Peyer's patch (tissue), 4 donors: ENCODE measurements around the gene KMT2D. TPM values are rescaled to one million over a fixed set of nuclear protein-coding genes. Genes with fewer than 3 reads are reported as not detected.

Source experiments
- DNase-seq, 3 donors: peaks; one replicate each; pipeline ENCODE4 v3.0.0-alpha.2; 2017 to 2019
- H3K27ac ChIP-seq, 4 donors: fragments of 200-600 bp; sonication (generic); one replicate each; pipeline ENCODE4 v1.5.1; 2016 to 2019
- H3K27me3 ChIP-seq, 2 donors: fragments of 200-600 bp; sonication (generic); one replicate each; pipeline ENCODE4 v1.5.1; 2019
- H3K36me3 ChIP-seq, 3 donors: fragments of 200-600 bp; sonication (generic); one replicate each; pipeline ENCODE4 v1.5.1; 2016 to 2019
- H3K4me1 ChIP-seq, 4 donors: fragments of 200-600 bp; sonication (generic); one replicate each; pipeline ENCODE4 v1.5.1; 2016 to 2019
- H3K4me3 ChIP-seq, 4 donors: fragments of 200-600 bp; sonication (generic); 1 replicate in 3 of 4; 2 replicates in 1 of 4; pipeline ENCODE4 v1.5.1; 2016 to 2019; ENCODE audit warnings: mild to moderate bottlenecking in 1 of 4
- H3K9me3 ChIP-seq, 4 donors: fragments of 200-600 bp; sonication (generic); one replicate each; pipeline ENCODE4 v1.5.1; 2016 to 2019; ENCODE audit warnings: mild to moderate bottlenecking in 1 of 4
- POLR2A ChIP-seq, 2 donors: fragments of 450-650 bp; IDR thresholded peaks; one replicate each; pipeline ENCODE4 v1.5.1; 2017; ENCODE audit warnings: antibody characterized with exemption in 2 of 2, mild to moderate bottlenecking in 2 of 2, moderate library complexity in 2 of 2
- total RNA-seq, 4 donors: library from RNA; depleted of rRNA; stranded (reverse); fragments of >200 nt; gene quantifications; one replicate each; pipeline ENCODE4 v1.1.0, GENCODE V29; 2016
- TF ChIP-seq, protein P1 (sequence below), 6 experiments: fragments of 450-650 bp in 4 of 6; fragments of 200-600 bp in 2 of 6; sonication (generic) in 1 of 6; IDR thresholded peaks; one replicate each; pipeline ENCODE4 v1.5.1; 2017 to 2019; ENCODE audit warnings: antibody characterized with exemption in 6 of 6, mild to moderate bottlenecking in 3 of 6, moderate library complexity in 1 of 6

The KMT2D gene
- total RNA-seq, 4 donors from 2014 or later = 126 to 161 (median 146) TPM

DNA sequence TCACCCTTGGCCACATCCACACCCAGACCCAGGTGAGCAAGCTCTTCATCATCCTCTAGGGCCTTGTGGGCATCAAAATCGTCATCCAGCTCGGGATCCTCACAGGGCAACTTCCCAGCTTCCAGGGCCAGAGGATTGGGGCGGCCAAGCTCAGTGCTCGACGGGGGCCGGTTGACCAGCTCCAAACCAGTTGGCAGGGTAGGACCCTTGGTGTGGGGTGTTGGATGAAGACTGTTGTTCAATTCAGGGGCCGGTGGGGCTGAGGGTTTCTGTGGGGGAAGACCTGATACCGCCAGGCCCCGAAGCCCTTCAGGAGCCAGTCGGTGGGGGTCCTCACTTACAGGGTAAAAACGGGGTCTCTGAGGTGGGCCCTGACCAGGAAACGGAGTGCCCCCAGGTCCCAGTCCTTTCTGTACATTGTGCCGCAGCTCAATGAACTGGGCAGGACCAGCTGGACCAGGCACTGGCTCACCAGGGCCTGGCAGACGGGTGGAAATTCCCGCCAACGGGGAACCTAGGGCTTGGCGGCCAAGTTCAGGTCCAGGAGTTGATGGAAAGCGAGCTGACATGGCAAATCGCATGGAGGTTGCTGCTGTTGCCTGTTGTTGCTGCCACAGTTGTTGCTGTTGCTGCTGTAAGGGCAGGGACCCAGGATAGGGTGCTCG is 22.2 kb downstream of the KMT2D start:
- no peak overlapping the region for H3K27ac ChIP-seq
- TF ChIP-seq POLR2A (IDR thresholded peaks at IDR 0.05) = no peak
- H3K36me3 ChIP-seq = peaks cover 0 to 99% (median 0%) of the 10 kb centered on the region in 3 donors
- H3K9me3 ChIP-seq = no peaks in the 10 kb centered on the region
- H3K4me1 ChIP-seq = no peaks in the 10 kb centered on the region
- DNase-seq = no peak
- no peak overlapping the region for H3K4me3 ChIP-seq
- no peaks in the 10 kb centered on the region for H3K27me3 ChIP-seq

DNA sequence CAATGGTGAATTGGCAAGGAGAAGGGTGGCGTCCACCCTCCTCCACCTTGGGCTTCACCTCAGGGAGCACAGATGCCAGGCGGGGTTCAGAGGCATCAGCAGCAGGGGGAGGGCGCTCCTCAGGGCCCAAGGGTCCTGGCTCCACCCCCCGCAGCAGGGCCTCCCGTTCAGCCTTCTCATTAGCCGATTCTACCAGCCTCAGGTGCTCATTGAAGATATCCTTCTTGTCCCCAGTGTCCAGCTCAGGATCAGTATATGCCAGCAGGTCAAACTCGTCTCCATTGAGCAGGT is 22.7 kb downstream of the KMT2D start:
- peaks cover 0 to 99% (median 0%) of the 10 kb centered on the region in 3 donors for H3K36me3 ChIP-seq

DNA sequence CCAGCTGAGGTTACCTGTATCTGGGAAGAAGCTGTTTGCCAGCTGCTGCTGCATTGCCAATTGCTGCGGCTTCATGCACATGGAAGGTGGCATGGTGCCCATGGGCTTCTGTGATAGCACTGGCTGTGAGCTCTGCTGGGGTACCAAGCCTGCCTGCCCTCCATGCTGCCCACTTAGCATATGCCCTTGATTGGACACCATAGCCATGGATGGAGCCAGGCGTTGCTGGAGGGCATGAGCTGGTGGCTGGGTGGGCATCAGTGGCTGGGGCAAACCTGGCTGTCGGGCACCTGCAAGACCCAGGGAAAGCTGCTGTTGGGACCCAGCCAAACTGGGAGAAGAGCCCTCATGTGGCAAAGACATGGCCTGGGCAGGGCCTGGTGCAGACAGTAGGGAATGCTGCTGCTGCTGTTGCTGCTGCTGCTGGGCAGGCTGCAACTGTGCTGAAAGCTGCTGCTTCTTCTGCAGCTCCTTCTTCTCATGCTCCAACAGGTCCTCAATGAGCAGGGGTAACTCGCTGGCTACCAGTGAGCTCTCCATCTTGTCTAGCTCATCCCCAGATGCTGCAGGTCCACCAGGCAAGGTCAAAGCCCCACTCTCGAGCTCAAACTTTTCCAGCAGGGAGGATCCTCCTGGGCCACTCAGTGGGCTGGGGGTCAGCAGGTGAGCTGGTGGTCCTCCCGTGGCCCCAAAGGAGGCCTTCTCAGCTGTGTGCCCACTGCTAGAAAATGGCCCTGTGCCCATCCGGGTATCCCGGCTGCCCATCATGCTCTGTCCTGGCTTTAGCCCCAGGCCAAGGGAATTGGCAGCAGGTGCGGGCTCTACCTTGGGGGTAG is 23.3 kb downstream of the KMT2D start:
- Histone ChIP-seq H3K36me3 (peaks cover 0 to 99% (median 0%) of the 10 kb centered on the region in 3 donors), H3K27ac (no peak overlapping the region), H3K9me3 (no peaks in the 10 kb centered on the region), H3K27me3 (no peaks in the 10 kb centered on the region), H3K4me1 (no peaks in the 10 kb centered on the region), H3K4me3 (no peak overlapping the region)
- no peak for TF ChIP-seq POLR2A (IDR thresholded peaks at IDR 0.05)
- TF ChIP-seq, protein P1, sequence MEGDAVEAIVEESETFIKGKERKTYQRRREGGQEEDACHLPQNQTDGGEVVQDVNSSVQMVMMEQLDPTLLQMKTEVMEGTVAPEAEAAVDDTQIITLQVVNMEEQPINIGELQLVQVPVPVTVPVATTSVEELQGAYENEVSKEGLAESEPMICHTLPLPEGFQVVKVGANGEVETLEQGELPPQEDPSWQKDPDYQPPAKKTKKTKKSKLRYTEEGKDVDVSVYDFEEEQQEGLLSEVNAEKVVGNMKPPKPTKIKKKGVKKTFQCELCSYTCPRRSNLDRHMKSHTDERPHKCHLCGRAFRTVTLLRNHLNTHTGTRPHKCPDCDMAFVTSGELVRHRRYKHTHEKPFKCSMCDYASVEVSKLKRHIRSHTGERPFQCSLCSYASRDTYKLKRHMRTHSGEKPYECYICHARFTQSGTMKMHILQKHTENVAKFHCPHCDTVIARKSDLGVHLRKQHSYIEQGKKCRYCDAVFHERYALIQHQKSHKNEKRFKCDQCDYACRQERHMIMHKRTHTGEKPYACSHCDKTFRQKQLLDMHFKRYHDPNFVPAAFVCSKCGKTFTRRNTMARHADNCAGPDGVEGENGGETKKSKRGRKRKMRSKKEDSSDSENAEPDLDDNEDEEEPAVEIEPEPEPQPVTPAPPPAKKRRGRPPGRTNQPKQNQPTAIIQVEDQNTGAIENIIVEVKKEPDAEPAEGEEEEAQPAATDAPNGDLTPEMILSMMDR (IDR thresholded peaks at IDR 0.05) = no peak
- peak in 1 of 3 donors; percentile 39 for DNase-seq

More for the DNA sequence above, 22.7 kb downstream of the KMT2D start:
- Histone ChIP-seq H3K27ac (no peak overlapping the region), H3K4me3 (no peak overlapping the region), H3K4me1 (no peaks in the 10 kb centered on the region), H3K27me3 (no peaks in the 10 kb centered on the region), H3K9me3 (no peaks in the 10 kb centered on the region)
- no peak for TF ChIP-seq POLR2A (IDR thresholded peaks at IDR 0.05)
- TF ChIP-seq, protein P1 (IDR thresholded peaks at IDR 0.05) = no peak
- peak in 1 of 3 donors; percentile 31 for DNase-seq

DNA sequence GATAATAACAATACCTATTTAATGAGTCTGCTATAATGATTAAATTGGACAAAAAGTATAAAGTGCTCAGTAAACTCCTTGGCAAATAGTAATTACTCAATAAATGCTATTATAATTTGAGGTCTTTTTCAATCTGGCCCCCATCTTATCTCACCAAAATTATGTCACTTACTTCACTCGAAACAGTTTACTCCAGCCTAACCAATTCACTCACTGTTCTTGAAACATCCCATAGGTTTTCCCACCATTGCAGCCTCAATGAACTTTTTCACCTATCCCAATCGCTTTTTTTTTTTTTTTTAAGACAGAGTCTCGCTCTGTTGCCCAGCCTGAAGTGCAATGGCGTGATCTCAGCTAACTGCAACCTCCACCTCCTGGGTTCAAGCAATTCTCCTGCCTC is 24.6 kb downstream of the KMT2D start:
- Histone ChIP-seq H3K36me3 (peaks cover 0 to 99% (median 0%) of the 10 kb centered on the region in 3 donors), H3K27ac (no peak overlapping the region), H3K4me1 (no peaks in the 10 kb centered on the region), H3K9me3 (no peaks in the 10 kb centered on the region), H3K4me3 (no peak overlapping the region), H3K27me3 (no peaks in the 10 kb centered on the region)
- TF ChIP-seq, protein P1 (IDR thresholded peaks at IDR 0.05) = no peak
- TF ChIP-seq POLR2A (IDR thresholded peaks at IDR 0.05) = no peak
- no peak for DNase-seq

DNA sequence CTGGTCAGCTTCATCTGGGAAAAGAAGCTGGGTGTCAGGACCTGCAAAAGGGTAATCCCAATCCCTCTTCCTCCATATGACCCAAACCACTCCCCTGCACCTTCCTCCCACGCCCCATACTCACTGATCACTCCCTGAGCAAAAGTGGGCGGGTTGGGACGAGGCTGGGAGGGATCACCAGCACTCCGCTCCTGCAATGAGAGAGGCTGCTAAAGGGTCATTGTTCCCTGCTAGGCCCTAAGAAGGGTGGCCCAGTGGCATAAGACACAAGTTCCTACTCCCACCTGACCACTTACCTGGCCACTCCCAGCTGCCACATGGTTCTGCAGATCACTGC is 26.3 kb downstream of the KMT2D start:
- Histone ChIP-seq H3K4me3 (no peak overlapping the region), H3K36me3 (peaks cover 0 to 95% (median 0%) of the 10 kb centered on the region in 3 donors), H3K27me3 (no peaks in the 10 kb centered on the region), H3K9me3 (no peaks in the 10 kb centered on the region), H3K4me1 (no peaks in the 10 kb centered on the region), H3K27ac (no peak overlapping the region)
- TF ChIP-seq, protein P1 (IDR thresholded peaks at IDR 0.05) = no peak
- no peak for TF ChIP-seq POLR2A (IDR thresholded peaks at IDR 0.05)
- DNase-seq = no peak

DNA sequence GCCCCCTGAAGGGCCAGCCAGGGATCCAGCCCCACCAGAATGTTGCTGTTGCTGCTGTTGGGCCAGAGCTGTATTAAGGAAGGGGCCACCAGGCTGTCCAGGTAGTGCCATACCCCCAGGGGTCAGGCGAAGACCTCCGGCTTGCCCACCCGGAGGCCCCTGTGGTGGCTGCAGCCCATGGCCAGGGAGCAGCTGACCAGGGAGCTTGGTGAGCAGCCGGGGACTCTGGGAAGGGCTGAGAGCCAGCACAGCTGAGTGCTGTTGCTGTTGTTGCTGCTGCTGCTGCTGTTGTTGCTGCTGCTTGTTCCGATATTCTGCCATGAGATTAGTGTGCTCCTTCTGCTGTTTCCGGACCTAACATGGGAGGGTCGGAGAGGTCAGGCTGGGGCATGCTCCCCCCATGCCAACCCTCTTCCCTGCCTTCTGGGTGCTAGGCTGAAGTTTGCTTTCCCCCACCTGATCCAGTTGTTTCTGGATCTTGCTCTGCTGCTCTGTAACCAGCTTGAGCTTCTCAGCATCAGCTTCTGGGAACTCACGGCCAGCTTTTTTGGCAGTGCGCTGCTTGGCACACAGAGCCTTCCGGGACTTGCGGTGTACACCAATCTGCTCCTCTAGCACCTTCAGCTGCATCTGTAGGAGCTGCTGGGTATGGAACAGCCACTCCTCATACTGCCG is 26.8 kb downstream of the KMT2D start:
- no peak for TF ChIP-seq POLR2A (IDR thresholded peaks at IDR 0.05)
- TF ChIP-seq, protein P1 (IDR thresholded peaks at IDR 0.05) = no peak
- H3K27ac ChIP-seq = no peak overlapping the region
- no peaks in the 10 kb centered on the region for H3K4me1 ChIP-seq
- DNase-seq = peak in 1 of 3 donors; percentile 34
- peaks cover 0 to 95% (median 0%) of the 10 kb centered on the region in 3 donors for H3K36me3 ChIP-seq
- no peaks in the 10 kb centered on the region for H3K9me3 ChIP-seq
- no peaks in the 10 kb centered on the region for H3K27me3 ChIP-seq
- no peak overlapping the region for H3K4me3 ChIP-seq
